ENCODE measurements around the gene OLFM4.
"Not testable (repeated sequence)": the region's sequence is repeated elsewhere in the genome, so short reads cannot be mapped to it uniquely, and the experiment has no call there.

The OLFM4 gene, protein sequence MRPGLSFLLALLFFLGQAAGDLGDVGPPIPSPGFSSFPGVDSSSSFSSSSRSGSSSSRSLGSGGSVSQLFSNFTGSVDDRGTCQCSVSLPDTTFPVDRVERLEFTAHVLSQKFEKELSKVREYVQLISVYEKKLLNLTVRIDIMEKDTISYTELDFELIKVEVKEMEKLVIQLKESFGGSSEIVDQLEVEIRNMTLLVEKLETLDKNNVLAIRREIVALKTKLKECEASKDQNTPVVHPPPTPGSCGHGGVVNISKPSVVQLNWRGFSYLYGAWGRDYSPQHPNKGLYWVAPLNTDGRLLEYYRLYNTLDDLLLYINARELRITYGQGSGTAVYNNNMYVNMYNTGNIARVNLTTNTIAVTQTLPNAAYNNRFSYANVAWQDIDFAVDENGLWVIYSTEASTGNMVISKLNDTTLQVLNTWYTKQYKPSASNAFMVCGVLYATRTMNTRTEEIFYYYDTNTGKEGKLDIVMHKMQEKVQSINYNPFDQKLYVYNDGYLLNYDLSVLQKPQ

DNA sequence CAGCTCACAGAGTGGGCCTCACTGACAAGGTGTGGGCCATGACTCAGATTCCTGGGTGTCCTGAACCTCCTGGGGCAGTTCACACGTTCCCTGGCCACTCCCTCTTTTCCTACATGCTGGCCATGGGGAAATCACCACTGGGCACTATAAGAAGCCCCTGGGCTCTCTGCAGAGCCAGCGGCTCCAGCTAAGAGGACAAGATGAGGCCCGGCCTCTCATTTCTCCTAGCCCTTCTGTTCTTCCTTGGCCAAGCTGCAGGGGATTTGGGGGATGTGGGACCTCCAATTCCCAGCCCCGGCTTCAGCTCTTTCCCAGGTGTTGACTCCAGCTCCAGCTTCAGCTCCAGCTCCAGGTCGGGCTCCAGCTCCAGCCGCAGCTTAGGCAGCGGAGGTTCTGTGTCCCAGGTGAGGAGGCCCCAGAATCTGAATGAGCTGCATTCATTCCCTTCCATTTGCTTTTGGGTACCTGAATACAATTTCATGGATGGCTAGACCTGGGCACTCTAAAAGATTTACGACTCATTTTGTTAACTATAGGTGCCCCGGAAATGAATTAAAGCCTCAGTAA, at the start of gene OLFM4:
Gene OLFM4 (plus strand): TSS at position 177 of the 567 bp plus-strand sequence. CDS start 24 bp downstream, at position 201.
- no peak for DNase-seq

DNA sequence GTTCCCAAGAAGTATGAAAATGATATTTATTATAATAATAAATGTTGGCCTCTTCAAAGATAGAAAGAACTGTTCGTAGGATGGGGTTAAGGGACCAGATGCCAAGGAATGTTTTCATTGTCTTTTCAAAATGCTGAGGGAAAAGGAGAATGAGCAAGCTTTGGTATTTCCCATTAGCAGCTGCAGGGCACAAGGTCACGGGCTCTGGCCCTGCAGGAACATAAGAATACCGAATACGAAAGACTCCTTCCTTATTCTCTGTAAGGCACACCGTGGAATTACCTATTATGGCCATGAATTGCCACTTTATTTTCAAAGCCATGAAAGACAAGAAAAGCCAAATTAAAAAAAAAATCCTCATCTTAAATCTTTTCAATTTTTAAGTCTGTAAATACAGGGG, 49.6 kb upstream of the OLFM4 start:
- DNase-seq, result no peak

DNA sequence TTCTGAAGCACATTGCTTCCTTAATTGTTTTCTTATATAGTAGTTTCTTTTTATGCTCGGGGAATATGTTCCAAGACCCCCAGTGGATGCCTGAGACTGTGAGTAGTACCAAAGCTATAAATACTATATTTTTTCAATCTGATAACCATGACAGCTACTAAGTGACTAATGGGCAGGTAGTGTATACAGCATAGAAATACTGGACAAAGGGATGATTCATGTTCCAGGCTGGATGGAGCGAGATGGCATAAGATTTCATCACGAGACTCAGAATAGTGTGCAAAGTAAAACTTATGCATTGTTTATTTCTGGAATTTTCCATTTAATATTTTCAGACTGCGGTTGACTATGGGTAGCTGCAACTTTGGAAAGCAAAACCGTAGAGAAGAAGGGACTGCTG, 47.9 kb upstream of the OLFM4 start:
- no peak for DNase-seq

DNA sequence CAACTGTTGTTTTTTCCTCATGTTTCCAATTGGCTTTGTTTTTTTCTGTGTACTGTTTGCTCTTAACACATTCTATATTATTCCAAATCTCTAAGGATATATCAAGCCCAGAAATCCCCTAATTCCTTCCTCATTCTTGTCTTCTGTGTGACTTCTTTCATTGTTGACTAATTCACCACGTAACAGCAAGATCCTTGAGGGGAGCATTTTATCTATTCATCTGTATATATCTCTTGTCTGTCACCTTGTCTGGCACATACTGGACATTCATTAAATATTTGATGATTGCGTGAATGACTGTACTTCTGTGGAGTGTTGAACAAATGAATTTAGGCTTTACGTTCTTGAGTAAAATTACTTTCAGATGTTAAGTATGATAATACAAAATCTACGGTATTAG, 44.8 kb upstream of the OLFM4 start:
- no peak for DNase-seq

DNA sequence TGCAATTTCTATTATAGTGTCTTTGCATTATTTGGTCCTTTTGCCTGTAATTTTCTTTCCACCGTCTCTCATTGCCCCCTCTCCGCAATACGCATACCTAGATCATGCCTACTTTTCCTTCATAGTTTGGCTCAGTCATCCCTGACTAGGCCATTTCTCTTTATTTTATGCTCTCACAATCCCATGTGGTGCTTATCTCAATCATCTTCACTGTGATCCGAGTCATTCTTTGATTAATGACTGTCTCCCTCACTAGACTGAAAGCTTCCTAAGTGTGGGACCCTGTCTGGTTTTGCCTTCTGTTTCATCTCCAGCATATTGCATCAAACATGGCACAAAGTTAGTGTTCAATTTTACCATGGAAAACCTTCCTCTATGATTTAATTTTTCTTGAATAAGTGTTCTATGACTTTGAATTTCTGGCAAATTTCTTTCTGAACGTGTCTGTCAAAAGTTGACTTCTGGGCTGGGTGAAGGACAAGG, 43.7 kb upstream of the OLFM4 start:
- no peak for DNase-seq

DNA sequence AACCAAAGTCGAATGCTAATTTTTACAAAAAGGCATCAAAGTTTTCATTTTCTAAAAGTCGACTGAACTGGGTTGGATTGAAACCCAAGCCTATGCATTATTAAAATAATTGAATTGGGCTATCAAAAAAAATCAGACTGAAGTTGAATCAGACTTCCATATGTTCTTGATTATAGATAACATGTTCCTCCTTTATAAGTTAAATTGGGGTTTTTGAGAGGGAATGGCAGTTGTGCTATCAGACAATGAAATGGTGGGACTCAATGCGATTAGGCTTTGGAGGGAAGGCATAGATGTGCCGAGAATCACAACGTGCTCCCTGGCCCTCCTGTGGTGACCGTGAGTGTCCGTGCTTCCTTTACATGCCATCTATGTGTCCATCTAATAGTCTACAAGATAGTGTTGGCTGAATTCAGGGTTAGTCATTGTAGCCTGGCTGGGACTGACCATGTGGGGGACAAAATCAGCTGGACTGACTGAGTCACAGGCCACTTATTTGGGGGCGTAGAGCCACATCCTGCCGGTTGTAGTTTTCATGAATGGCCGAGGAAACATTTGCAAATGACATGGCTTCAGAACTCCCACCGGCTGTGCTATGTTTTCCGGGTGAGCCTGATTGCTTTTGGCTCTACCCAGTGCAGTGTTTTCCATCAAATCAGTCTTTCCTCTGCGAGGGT, 37.1 kb upstream of the OLFM4 start:
- no peak for DNase-seq

DNA sequence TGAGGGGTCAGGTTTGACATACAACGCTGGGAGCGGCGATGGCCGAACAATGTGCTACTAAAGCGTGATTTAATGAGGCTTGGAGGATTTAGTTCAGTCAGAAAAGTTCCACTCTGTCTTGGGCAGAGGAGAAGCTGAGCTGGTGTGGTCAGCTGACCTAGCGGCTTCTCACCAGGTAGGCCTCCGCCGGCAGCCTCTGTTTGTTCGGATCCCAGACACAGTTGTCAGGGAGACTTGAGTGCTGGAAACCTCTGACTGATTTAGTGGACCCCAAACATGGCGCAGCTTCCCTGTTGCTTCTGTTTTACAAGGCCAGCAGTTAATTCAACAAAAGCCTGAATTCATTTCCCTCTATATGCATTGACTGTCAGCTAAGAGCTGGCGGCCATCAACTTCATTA, 36.5 kb upstream of the OLFM4 start:
- DNase-seq, result no peak

DNA sequence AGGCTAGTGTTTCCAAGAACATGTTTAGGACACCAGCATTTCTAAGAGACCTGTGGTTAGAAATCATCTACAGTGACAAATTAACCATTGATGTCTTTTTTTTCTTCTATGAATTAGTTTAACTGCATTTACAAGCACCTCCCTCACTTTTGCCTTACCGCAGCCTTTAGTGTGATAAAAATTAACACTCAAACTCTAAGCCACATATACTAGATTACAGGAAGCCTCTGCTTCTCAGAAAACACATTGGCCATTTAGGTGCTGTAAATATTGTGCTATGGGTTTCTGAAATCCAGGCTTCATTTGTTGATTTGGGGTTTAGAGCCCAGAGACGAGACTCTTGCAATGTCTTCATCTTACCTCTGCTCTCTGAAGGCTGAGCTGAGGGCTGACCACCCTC, 34.6 kb upstream of the OLFM4 start:
- DNase-seq, result no peak

DNA sequence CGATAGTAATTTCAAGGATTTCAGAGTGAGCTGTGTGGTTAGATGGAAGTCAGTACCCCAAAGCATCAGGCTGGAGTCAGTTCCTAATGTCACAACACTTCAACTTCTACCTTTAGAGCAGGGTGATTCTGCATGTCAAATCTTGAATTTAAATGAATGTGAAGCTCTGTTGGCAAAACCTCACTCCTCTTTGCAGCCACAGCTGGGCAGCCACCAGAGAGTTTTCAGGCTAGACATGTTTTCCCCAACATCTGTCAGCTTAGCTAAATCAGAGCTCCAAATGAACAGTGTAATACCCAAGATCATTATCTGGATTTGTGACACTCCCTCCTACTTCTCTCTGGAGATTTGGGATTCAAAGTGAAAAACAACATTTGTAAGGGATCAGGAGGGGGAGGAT, 33.7 kb upstream of the OLFM4 start:
- DNase-seq, result no peak

DNA sequence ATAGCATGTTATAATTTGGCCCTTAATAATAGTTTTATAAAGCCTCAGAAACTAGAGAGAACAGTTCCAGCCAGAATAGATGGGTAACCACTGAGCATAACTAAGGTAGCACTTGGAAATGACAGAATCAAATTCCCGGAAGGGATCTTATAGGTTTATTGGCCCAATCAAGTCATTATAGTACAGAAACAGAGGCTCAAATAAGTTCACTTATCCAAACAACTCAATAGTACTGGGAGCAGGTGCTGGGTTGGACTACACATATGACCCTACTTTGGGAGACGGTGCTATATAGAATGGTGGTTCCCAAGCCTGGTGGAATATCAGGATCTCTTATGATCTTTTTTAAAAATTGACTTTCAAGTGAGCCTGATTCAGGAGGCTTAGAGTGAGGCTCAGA, 32.7 kb upstream of the OLFM4 start:
- no peak for DNase-seq

DNA sequence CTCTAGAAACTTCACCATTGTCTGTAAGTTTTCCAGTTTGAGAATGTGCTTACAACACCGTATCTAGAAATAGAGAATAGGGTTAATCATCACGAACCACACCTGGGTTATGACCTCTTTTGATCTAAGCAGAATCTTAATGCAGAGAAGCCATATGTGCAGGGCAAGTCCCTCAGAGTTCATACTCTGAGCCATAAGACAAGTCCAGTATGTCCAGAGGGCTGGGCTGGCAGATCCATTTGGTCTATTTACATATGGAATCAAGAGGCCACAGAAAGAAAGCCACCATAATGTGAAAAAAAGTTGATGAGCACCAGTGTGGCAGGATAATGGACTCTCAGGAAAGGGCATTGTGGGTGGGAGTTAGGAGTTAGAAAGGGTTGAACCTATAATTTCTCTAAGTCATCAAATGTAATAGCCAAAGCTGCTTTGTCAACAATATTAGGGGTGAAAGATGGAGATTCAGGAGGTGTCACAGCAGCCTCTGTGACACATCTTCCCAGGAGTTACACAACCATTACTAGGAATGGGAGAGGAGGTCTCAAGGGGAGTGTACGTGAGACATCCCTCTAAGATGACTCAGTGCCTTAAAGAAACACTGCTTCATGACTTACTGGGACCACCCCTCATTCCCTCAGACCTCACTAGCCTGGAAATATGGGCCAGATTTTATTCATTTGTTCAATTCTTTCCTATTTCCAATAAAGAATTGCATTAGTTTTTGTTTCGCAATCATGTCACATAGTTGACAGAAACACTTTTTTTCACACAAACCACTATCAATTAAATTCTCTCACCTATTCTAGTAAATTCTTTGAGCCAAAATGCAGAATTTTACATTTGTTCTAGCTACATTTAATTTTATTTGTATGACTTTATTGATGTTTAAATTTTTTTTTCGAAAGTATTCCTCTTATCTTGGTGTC, 30.4 kb upstream of the OLFM4 start:
- no peak for DNase-seq

DNA sequence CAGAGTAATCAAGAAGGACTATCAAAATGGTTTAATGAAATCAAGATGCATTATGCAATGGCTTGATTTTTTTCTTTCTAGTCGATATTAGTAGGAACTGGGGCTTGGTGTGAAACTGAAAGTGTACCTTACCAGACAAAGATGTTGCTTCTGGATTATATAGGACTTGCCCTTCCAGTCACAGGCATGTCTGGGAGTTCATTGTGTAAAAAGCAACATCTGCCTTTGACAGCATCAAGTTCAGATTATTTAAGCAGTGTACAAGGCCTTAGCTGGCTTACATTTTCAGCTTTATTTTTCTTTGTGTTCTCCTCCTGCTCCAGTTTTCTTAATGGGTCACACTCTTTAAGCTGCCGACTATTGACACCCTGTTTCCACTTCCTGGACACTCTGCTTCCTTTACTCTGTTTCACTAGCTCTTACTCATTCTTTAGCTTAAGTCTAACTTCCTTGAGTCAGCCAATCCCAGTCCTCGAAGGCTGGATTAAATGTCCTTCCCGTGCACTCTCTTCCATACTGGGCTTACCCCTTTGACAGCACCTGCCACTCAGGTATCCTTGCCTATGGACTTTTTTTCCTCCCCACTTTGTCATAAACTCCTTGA, 29.4 kb upstream of the OLFM4 start:
- DNase-seq, result no peak

DNA sequence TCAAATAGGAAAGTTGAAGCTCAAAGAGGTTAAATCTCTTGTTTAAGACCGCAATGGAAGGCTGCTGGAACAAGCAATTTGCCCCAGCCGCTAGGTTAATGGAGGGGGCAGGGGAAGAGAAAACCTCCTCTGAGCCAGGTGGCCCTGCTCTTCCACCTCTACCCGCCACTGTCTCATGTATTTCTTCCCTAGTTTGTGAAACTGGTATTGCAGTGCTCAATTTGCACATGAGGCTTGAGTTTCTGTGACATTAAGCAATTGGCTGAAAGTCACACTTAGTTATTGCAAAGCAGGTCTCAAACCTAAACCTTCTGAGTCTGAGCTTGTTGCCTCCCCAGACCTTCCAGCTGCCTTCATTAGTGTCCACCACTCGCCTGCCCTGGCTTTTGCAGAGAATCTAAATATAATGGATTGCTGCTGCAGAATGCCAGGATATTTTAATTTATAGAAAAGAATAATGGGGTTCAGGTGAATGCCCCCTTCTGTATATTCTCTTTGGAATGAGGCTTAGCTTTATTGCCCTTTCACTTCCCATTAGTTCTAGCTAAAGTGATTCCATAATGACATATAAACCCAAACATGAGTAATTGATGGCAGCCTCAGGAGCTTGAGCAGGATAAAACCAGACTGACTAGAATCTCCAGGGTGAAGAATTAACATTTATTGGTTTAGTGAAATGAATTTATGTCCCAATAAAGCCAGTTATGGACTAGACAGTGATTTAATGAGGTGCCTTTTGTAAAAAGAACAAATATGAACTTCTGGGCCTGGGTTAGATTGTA, 27.0 kb upstream of the OLFM4 start:
- no peak for DNase-seq

DNA sequence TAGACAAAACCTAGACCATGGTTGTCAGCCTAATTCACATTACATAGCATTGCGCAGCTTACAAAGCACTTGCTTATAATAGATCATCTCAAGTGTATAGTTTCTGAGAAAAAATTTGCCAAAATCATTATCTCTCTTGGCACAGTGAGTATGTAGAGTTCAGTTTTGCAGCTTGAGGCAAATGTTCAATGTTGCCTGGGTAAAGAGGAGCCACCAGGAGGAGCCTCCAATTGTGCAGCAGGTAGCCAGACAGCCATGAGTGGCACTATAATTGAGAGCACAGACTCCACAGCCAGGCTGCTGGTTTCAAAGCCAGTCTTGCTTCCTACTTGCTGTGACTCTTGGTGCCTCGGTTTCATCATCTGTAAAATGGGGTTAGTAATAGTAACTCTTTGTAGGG, 24.0 kb upstream of the OLFM4 start:
- peak; percentile 14 for DNase-seq

DNA sequence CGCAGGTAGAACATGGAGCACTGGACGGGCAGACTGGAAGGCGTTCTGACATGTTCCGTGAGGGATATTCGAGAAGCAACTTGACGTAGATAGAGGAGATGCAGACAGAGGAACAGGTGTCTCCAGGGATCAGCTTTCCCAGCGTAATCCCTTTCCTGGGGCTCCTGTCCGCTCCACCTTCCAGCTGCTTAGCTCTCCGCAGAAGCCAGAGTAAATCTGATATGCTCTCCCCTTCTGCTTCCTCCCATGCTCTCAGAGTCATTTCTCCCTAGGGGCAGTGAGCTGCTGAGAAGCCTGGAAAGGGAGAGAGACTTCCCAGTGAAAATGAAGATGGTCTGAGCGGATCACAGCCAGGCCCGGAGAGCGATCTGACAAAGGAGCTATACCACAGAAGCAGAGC, 23.0 kb upstream of the OLFM4 start:
- no peak for DNase-seq

DNA sequence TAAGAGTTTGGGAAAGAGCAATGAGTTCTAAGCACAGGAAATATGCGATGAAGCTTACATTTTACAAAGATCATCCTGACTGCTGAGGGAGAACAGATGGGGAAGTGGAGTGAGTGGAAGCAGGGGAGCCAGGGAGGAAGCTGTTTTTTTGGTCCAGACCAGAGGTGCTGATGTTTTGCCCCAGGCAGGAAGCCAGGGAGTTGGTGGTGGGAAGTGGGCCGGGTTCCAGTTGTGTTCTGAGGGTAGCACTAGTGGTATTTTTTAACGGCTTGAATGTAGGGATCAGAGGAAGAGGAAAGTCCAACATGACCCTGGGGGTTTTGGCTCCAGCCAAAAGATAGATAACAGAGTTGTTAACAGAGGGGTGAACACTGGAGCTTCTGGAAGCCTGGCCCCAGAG, 20.7 kb upstream of the OLFM4 start:
- no peak for DNase-seq

DNA sequence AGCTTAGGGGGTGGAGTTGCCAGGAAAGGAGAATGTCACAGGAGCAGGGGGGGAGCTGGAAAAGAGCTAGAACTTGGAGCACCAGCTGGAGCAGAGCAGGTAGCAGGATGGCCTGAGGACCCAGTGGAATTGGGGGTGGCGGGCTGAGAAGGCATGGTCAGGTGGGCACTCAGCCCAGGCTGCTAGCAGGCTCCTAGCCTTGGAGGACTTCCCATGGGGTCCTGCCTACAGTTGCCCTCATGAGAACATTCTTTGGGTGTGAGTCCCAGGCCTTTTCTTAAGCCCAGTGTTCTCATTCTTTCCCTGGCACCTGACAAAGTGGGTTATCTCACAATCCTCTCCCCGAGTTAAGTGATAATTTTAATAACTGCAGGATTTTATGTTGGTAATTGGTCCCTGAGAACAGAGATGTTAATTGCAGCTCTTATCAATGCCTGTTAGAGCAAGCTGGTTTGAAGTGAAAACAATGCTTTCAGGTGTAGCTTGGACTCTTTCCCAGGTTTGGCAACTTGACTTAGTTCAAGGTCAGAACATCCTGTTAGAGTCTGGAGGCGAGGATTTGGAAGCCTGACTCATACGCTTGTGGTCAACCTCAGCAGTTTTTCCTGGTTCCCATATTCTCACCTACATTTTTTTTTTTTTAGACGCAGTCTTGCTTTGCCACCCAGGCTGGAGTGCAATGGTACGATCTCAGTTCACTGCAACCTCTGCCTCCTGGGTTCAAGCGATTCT, 18.1 kb upstream of the OLFM4 start:
- peak; percentile 87 for DNase-seq

DNA sequence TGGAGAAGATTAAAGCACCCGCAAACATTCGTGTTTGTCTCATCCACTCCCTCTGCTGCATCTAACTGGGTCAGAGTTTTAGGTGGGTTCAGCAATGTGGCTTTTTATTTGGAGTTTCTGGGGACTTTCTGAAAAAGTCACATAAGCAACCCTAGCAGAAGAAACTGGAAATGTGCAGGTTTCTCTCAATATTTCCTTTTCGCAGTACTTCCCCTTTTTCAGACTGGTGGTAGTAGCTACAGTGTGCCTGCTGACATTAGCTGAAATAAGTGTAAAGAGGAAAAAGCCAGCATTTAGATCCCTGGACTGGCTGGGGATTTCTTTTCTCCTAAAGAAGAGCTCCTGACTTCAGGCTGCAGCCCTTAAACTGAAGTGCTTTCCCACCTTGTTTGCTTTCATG, 15.9 kb upstream of the OLFM4 start:
- no peak for DNase-seq

DNA sequence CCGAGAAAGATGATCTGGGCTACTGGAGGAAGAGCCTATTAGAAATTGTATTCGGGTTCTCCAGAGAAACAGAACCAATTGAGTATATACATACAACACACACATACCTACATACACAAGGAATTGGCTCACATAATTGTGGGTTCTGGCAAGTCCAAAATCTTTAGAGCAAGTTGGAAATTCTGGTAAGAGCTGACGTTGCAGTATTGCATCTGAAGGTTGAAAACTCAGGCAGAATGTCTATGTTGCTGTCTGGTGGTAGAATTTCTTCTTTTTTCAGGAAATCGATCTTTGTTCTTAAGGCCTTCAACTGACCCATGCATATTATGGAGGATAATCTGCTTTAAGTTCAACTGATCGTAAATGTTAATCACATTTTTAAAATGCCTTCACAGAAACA, 15.5 kb upstream of the OLFM4 start:
- DNase-seq, result no peak

DNA sequence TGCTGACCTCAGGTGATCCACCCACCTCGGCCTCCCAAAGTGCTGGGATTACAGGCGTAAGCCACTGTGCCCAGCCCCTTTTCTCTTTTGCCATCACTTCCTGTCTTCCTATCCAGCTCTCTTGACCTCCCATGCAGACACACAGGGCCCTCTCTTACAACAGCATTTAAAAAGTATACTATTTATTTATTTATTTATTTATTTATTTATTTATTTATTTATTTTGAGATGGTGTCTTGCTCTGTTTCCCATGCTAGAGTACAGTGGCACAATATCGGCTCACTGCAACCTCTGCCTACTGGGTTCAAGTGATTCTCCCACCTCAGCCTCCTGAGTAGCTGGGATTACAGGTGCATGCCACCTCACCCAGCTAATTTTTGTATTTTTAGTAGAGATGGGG, 14.6 kb upstream of the OLFM4 start:
- not testable (repeated sequence) for DNase-seq
